Esophagus mucosa (tissue), 1 donor: ENCODE measurements around the gene C17orf50. TPM values are rescaled to one million over a fixed set of nuclear protein-coding genes. Genes with fewer than 3 reads are reported as not detected.
A peak's percentile ranks its signal among the peaks of the same experiment; 100 is the strongest.
"Not testable (repeated sequence)": the region's sequence is repeated elsewhere in the genome, so short reads cannot be mapped to it uniquely, and the experiment has no call there.

Experiments used
- ATAC-seq: fragments of 200-7000 bp; cut with Tn5 transposase; one replicate; pipeline ENCODE4 v1.9.1; 2020
- total RNA-seq: library from RNA; stranded (reverse); gene quantifications from one replicate; pipeline ENCODE4 v1.2.4, GENCODE V29; 2023
- donor health status: DM: yes; HTN: yes; CAD: no.

Gene C17orf50
- total RNA-seq, 1 donor from 2014 or later: not detected

- ATAC-seq: no peak
Measured at GRCh38 chr17:35735036-35735805, 25.5 kb upstream of the C17orf50 start.

GRCh38 chr17:35736236-35736635, 24.5 kb upstream of the C17orf50 start:
- no peak for ATAC-seq

DNA sequence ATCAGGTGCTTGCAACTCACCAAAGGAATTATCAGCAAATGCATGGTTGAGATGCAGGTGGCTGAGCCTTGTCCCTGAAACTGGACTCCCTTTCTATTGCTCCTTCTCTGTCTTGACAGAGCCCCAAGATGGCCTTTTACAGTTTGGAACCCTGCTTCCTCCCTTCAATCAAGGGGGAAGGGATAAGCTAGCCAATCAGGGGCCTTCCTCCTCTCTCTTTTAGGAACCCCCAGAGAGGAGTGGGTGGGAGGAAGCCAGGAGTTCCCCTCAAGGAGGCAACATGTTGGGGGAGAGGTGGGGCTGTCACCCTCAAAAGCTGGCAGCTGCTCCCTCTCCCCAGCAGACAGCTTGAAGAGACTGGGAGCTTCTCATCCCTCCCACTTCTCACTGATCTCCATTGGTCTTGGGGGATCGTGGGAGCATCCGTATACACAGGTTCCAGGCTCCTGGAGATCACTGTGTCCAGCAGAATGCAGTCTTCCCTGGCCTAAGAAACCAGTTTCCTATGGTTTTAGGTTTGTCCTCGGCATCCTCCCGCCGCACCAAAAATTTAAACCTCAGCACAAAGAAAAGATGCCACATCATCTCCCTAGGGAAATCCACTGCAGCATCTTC, 22.1 kb upstream of the C17orf50 start:
- no peak for ATAC-seq

- ATAC-seq: no peak
Measured at GRCh38 chr17:35740216-35740615, 20.5 kb upstream of the C17orf50 start.

DNA sequence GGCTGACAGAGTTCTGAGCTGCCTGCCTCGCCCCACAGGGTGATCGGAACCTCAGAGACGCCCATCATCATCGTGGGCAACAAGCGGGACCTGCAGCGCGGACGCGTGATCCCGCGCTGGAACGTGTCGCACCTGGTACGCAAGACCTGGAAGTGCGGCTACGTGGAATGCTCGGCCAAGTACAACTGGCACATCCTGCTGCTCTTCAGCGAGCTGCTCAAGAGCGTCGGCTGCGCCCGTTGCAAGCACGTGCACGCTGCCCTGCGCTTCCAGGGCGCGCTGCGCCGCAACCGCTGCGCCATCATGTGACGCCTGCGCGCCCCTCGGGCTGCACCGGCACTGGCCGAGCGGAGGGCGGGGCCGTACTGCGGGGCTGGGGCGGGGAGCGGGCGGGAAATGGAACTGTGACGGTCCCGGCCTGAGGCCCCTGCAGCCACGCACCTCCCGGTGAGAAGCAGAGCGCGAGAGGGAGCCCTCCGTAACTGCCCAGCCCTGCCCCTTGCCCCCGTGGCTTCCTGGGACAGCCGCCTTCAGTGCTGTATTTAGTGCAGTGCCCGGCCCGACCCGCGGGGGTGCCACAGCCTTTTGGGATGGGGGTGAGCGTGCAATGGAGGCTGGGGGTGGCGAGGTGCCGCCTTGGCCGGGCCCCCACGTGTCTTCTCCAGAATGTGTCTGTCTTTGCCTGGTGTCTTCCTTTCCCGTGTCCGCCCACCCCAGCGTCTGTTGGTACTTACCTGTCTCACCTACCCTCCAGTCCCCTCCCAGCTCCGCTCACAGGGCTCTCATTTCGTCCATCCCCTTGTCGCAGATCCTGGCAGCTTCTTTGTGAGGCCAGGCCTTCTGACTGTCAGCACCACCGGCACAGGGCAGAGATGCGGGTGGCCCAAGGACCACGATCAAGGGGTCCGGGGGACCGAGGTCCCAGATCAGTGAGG, 19.4 kb upstream of the C17orf50 start:
- ATAC-seq: peak; percentile 19

GRCh38 chr17:35742496-35742895, 18.2 kb upstream of the C17orf50 start:
- no peak for ATAC-seq

DNA sequence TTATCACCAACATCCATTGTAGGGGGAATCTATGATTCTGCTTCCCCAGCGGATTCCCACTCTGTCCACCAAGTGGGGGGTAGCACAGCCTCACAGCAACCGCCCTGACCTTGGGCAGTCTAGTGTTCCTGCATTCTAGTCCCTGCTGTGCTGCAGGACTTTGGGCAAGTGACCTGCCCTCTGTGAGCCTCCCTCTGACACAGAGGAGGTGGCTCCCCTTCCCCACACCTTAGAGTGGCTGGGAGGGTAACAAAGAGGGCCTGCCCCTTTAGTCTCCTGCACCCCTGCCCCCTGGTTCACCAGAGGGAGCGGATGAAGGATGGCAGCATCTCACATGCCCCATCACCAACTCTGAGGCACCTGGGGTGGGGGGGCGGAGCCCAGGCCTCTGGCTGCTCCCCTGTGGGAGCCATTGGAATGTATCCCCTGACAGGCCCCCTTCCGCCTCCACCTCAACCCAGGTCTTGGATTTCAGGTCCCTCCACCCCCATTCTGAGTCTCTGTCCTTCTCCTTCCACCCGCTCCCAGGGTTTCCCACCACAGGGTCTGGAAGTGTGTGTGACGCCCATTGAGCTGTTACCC, 17.7 kb upstream of the C17orf50 start:
- ATAC-seq: no peak

DNA sequence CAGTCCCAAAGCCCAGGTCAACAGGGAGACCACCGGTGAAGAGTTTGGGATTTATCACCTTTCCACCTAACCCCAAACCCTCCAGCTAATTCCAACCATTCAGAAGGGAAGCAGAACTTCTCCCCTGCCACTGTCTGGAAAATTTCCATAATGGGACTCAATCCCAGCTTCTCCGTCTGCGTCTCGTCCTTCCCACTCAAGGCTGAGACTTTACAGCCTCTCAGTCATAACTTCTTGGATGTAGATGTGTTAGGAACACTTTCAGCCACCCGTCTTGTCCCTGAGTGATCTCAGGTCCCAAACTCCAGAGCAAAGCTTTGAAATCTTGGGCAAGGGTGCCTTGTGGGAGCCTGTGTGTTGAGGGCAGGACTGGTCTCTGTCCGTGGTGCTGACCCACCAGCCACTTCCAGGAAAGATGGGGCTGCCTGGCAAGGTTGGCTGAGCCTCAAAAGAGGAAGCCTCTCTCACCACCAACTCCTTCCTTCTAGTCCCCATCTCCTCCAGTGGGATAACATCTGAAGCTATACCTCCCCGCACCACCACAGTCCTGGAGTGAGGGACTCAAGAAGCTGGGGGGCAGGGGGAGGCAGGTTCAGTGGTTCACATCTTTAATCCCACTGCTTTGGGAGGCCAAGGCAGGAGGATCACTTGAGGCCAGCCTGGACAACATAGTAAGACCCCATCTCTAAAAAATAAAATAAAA, 16.9 kb upstream of the C17orf50 start:
- ATAC-seq: no peak

DNA sequence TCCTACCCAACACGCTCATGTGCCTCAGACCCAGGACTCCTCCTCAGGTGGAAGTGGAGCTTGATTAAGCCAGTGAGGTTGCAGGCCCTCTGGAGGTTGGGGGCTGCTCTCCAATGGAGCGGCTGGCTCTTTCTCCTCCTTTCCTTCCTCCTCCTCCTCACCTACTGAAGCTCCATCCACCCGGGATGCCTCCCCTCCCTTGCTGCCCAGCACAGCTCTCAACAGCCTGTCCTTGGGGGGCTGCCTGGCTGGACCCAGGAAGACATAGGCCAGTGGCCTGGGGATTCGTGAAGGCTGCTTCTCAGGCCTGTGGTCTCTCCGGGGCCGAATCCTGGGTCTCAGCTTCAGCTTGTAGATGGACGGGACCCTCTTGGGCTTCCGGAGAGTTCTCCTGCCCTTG, 15.9 kb upstream of the C17orf50 start:
- no peak for ATAC-seq

DNA sequence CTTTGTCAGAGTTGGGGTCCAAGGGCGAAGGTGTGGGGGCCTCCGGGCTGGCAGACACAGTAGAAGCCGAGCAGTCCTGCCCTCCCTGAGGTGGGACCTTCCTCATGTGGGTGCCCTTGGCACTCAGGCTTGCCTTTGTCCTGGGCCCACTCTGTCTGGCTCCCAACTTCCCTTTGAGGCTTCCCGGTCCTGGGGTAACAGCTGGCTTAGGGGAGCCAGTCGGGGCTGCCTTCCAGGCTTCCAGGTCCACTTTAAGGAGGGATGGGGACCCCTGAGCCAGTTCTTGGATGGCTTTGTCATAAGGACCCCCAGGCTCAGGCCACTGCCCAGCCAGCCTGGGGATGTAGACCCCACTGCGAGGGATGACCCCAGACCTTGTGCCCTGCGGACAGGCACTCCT, 15.4 kb upstream of the C17orf50 start:
- ATAC-seq: no peak

DNA sequence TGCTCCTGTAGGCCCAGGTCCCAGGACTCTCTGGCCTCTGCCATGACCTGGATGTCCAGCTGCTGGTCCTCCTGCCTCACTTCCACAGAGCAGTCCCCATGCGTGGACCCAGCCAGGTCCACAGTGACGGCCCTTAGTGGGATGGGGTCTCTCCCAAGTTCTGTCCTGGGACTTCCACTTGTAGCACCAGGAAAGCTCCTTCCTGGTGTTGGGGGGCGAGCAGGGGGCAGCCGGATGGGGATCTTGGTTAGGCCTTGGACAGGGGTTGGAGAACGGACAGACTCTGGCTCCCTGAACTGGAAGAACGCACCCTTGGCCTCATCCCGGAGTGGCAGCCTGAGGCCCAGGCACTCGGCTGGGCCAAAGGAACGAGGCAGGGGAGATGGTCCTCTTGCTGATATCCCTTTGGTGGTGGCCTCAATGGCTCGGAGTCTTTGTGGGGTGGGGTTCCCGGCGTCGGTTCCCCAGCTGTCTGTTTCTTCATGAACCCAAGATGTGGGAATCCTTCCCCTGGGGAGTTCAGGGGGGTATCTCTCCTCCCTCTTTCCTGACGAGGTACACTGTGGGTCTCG, 14.9 kb upstream of the C17orf50 start:
- no peak for ATAC-seq

DNA sequence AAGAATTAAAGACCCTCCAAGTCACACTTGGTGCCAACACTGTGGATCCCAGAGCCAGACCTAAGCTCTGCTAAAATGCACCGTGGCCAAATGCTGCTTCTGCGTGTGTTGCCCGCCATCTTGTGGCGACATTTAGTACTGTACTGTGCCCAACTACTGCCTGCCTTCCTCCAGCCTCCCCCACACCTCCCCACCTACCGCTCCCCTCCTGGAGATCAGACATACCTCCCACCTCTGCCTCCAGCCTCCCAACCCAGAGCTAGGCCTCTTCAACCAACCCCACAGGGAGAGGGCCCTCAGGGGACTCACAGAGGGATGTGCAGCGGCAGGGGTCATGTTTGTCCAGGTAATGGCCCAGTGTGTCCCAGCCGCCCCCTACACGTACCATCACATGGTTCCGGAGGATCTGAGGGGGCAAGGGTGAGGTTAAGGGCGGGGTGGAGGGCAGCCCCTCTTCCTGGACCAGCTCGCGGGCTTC, 13.1 kb upstream of the C17orf50 start:
- peak; percentile 79 for ATAC-seq

GRCh38 chr17:35748341-35748841, 12.3 kb upstream of the C17orf50 start:
- peak; percentile 40 for ATAC-seq

GRCh38 chr17:35748979-35749378, 11.7 kb upstream of the C17orf50 start:
- ATAC-seq: no peak

DNA sequence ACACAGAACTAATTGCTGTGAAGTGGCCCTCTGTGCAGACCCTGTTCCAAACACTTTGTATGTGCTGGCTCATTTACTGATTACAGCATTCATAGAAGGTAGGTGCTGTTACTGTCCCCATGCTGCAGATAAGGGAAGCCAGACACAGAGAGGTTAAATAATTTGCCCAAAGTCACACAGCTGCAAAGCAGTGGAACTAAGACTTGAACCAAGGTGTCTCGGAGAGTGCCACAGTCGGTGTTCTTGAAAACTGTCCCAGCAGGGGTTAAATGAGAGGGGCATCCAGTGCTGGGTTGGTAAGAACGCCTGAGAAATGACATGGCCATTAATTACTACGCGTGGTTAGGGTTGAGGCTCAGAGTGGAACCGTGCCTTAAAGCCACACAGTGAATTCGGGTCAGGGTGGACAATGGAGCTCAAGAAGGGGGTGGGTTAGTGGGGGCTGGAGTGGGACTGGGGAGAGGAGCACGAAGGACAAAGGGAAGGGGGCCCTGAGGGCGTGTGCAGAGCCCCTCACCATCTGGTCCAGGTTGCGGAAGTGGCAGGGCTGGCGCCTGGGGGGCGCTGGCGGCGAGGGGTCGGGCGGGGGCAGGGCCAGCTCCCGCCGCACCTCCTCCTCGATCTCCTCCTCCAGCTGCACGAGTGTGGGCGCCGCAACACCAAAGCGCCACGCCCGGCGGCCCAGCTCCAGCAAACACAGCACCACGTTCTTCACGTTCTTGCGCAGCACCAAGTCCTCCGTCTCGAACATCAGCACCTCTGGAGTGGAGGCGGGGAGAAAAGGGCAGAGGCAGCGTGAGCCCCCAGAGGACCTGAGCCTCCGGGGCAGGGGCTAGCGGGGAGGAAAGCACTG, 10.9 kb upstream of the C17orf50 start:
- no peak for ATAC-seq

DNA sequence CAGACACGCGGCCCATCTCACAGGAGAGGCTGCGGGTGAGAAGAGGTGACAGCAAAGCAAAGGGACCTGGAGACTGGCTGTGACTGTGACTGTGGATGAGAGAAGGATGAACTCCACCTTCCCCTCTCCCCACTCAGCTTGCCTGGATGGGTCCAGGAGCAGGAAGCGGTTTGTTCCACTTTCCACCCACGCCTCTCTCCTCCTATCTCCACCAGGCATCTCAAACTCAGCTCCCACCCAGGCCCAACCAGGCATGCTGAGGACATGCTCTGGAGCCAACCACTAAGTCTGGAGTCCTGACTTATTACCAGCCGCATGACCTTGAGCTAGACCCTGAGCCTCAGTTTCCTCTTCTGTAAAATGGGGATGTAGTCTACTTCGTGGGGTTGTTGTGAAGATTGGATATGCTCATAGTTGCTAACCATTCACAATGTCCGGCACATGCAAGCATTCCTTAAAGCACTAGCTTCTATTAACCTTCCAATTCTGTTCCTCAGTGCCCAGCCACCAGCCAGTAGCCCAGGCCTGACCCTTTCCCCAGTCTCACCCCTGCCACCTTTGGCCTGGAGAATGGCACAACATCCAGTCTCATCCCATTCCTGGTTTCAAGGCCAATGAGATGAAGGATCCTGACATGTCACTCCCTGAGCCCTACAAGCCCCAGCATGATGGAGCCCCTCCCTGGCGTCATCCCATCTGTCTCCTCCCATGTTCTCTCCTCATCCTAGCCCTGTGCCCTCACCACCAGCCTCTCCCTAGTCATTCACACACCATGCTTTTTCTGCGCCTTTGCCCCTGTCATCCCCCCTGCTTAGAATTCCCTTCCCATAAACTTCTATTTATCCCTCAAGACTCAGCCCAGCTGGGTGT, 9.9 kb upstream of the C17orf50 start:
- ATAC-seq: peak; percentile 62

DNA sequence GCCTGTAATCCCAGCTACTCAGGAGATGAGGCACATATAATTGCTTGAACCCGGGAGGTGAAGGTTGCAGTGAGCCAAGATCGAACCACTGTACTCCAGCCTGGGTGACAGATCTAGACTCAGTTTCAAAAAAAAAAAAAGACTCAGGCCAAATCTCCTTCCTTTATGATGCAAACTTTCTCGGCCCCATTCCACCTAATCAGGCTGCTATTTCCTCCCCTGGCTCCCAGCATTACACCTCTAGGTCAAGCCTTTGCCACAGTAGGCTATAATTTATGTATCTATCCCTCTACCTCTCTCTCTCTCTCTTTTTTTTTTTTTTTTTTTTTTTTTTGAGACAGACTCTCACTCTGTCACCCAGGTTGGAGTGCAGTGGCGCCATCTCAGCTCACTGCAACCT, 9.1 kb upstream of the C17orf50 start:
- ATAC-seq: not testable (repeated sequence)

DNA sequence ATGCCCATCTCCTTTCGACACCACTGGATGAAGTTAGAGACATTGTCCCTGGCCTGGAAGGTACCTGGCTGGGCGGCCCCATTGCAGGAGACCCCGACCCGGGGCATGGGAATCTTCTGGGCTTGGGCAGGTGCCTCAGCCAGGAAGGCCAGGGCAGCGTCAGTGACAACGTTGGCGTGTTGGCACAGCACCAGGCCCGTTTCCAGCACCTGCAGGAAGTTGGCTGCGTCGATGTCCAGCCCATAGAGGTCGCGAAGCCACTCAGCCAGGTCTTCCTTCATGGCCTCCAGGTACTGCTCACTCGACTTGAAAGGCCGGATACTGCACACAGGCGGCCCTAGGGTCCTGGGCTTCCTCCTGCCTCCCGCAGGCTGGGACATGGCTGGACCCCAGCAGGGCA, 8.2 kb upstream of the C17orf50 start:
- ATAC-seq: no peak
